DMS79 (cell line): ENCODE measurements around the gene CASKIN2.
"Not testable (repeated sequence)": the region's sequence is repeated elsewhere in the genome, so short reads cannot be mapped to it uniquely, and the experiment has no call there.

Source experiments
- DNase-seq: peaks from one replicate; lab custom pipeline; 2025; lab: John Stamatoyannopoulos, UW

CASKIN2 gene

GRCh38 chr17:75546181-75546580 lies 30.8 kb upstream of the CASKIN2 start:
- no peak for DNase-seq

GRCh38 chr17:75544250-75544649 lies 28.9 kb upstream of the CASKIN2 start:
- no peak for DNase-seq

- no peak for DNase-seq
Measured at GRCh38 chr17:75542728-75543336, 27.5 kb upstream of the CASKIN2 start.

GRCh38 chr17:75542229-75542628 lies 26.9 kb upstream of the CASKIN2 start:
- DNase-seq, result no peak

GRCh38 chr17:75540923-75541503 lies 25.7 kb upstream of the CASKIN2 start:
- DNase-seq, result no peak

- no peak for DNase-seq
Measured at GRCh38 chr17:75539967-75540729, 24.8 kb upstream of the CASKIN2 start.

GRCh38 chr17:75536366-75536765 lies 21.0 kb upstream of the CASKIN2 start:
- no peak for DNase-seq

GRCh38 chr17:75535871-75536270 lies 20.5 kb upstream of the CASKIN2 start:
- DNase-seq, result no peak

- no peak for DNase-seq
Measured at GRCh38 chr17:75535119-75535537, 19.8 kb upstream of the CASKIN2 start.

GRCh38 chr17:75531721-75532072 lies 16.4 kb upstream of the CASKIN2 start:
- no peak for DNase-seq

- DNase-seq, result no peak
Measured at GRCh38 chr17:75530837-75531720, 15.7 kb upstream of the CASKIN2 start.

- DNase-seq, result no peak
Measured at GRCh38 chr17:75526555-75527270, 11.4 kb upstream of the CASKIN2 start.

- DNase-seq, result no peak
Measured at GRCh38 chr17:75525806-75526554, 10.6 kb upstream of the CASKIN2 start.

- DNase-seq, result peak; percentile 73
Measured at GRCh38 chr17:75524970-75525805, 9.9 kb upstream of the CASKIN2 start, which contains the start of gene LLGL2. LLGL2 (plus strand) TSS chr17:75525697; CDS start chr17:75543427, 17,730 bp downstream.

- no peak for DNase-seq
Measured at GRCh38 chr17:75524269-75524969, 9.1 kb upstream of the CASKIN2 start.

- no peak for DNase-seq
Measured at GRCh38 chr17:75523647-75524046, 8.3 kb upstream of the CASKIN2 start.

- no peak for DNase-seq
Measured at GRCh38 chr17:75521951-75522727, 6.8 kb upstream of the CASKIN2 start.

GRCh38 chr17:75521290-75521689 lies 6.0 kb upstream of the CASKIN2 start:
- DNase-seq, result no peak

GRCh38 chr17:75520413-75520812 lies 5.1 kb upstream of the CASKIN2 start:
- not testable (repeated sequence) for DNase-seq
